CD4-positive, alpha-beta memory T cell (primary cell): ENCODE measurements around the gene TPPP. TPM values are rescaled to one million over a fixed set of nuclear protein-coding genes. Genes with fewer than 3 reads are reported as not detected.
"Not testable (repeated sequence)": the region's sequence is repeated elsewhere in the genome, so short reads cannot be mapped to it uniquely, and the experiment has no call there.

Experiments
- CTCF ChIA-PET: fragments of 350-600 bp; sonication (Branson Sonifier 250); formaldehyde crosslinking; loops from one replicate; lab custom pipeline; 2021; ENCODE audit warnings: inconsistent platforms; ENCODE audit not compliant: partially characterized antibody; lab: Charles Lee
- POLR2A ChIA-PET: fragments of 350-600 bp; sonication (Branson Sonifier 250); formaldehyde crosslinking; loops from one replicate; lab custom pipeline; 2021; ENCODE audit not compliant: partially characterized antibody; lab: Charles Lee
- DNase-seq, 5 donors: peaks; one replicate each; pipeline versions ENCODE4 v3.0.0 to v3.0.0-alpha.2; 2020 to 2022; ENCODE audit warnings: mixed read lengths in 1 of 5
- H3K27ac ChIP-seq: one replicate; pipeline ENCODE4 v1.7.0; 2013; ENCODE audit warnings: low read depth, low read length
- H3K27me3 ChIP-seq: 2 replicates; pipeline ENCODE4 v1.7.0; 2013; ENCODE audit warnings: mild to moderate bottlenecking, low read length, moderate library complexity; ENCODE audit not compliant: insufficient read depth
- H3K36me3 ChIP-seq: 2 replicates; pipeline ENCODE4 v1.7.0; 2013; ENCODE audit warnings: mild to moderate bottlenecking, low read length, moderate library complexity; ENCODE audit not compliant: insufficient read depth
- H3K4me1 ChIP-seq: 2 replicates; pipeline ENCODE4 v1.7.0; 2013; ENCODE audit warnings: mild to moderate bottlenecking, low read length, moderate library complexity; ENCODE audit not compliant: insufficient read depth
- H3K4me3 ChIP-seq, 2 donors: one replicate each; pipeline ENCODE4 v1.7.0; 2013; ENCODE audit warnings: low read length in 2 of 2, mild to moderate bottlenecking in 1 of 2
- H3K9me3 ChIP-seq, 2 donors: one replicate each; pipeline ENCODE4 v1.7.0; 2013; ENCODE audit warnings: low read length in 2 of 2, control low read depth in 1 of 2; ENCODE audit not compliant: control insufficient read depth in 1 of 2
- H3K27ac Mint-ChIP-seq, 7 donors: one replicate each; pipeline ENCODE4 v1.8.0; 2020 to 2021; ENCODE audit warnings: mixed read lengths in 7 of 7, mild to moderate bottlenecking in 6 of 7, inconsistent platforms in 3 of 7, moderate library complexity in 3 of 7
- H3K27me3 Mint-ChIP-seq, 2 donors: one replicate each; pipeline ENCODE4 v1.8.0; 2020 to 2021; ENCODE audit warnings: mixed read lengths in 2 of 2
- H3K36me3 Mint-ChIP-seq, 2 donors: one replicate each; pipeline ENCODE4 v1.8.0; 2020 to 2021; ENCODE audit warnings: mixed read lengths in 2 of 2, inconsistent platforms in 1 of 2, mild to moderate bottlenecking in 1 of 2
- H3K4me1 Mint-ChIP-seq, 4 donors: one replicate each; pipeline ENCODE4 v1.8.0; 2020 to 2021; ENCODE audit warnings: mixed read lengths in 4 of 4, mild to moderate bottlenecking in 1 of 4
- H3K4me3 Mint-ChIP-seq, 8 donors: one replicate each; pipeline ENCODE4 v1.8.0; 2020 to 2021; ENCODE audit warnings: mixed read lengths in 8 of 8, mild to moderate bottlenecking in 7 of 8, moderate library complexity in 6 of 8, inconsistent platforms in 3 of 8
- H3K9me3 Mint-ChIP-seq, 8 donors: one replicate each; pipeline ENCODE4 v1.8.0; 2020 to 2021; ENCODE audit warnings: mixed read lengths in 8 of 8, mild to moderate bottlenecking in 5 of 8, inconsistent platforms in 3 of 8, moderate library complexity in 1 of 8
- intact Hi-C: fragments of 100-400 bp; cut with micrococcal nuclease; formaldehyde crosslinking; loops from one replicate; pipeline ENCODE4 v1.15.1; 2023
- polyA plus RNA-seq, 2 donors: library from polyadenylated mRNA; unstranded; fragments of 300-500 nt; fragmentation: Illumina TruSeq; gene quantifications; one replicate each; pipeline ENCODE4 v1.2.3, GENCODE V29; 2021
- total RNA-seq, 2 experiments: library from RNA; stranded (reverse); gene quantifications; one replicate each; pipeline ENCODE4 v1.2.3, GENCODE V29; 2021

TPPP gene
- total and polyA plus RNA-seq, 4 experiments from 2014 or later, result 0.36 to 3.3 (median 1.1) TPM

- H3K4me3 Mint-ChIP-seq, H3K9me3 Mint-ChIP-seq, CTCF ChIA-PET, intact Hi-C loops, H3K4me3 ChIP-seq, H3K36me3 Mint-ChIP-seq, H3K4me1 ChIP-seq, H3K27me3 Mint-ChIP-seq, H3K4me1 Mint-ChIP-seq, DNase-seq, H3K27ac ChIP-seq, H3K36me3 ChIP-seq, H3K27me3 ChIP-seq, H3K9me3 ChIP-seq, POLR2A ChIA-PET: not testable (repeated sequence)
- peak overlapping the region in 1 of 7 donors; percentile 52 for H3K27ac Mint-ChIP-seq
Measured at GRCh38 chr5:680836-681235, 12.3 kb downstream of the TPPP start.

GRCh38 chr5:680118-680795, 12.9 kb downstream of the TPPP start:
- H3K27me3 ChIP-seq, H3K36me3 ChIP-seq, CTCF ChIA-PET, intact Hi-C loops, H3K27ac ChIP-seq, H3K27me3 Mint-ChIP-seq, H3K9me3 Mint-ChIP-seq, H3K36me3 Mint-ChIP-seq, H3K4me1 ChIP-seq, H3K4me3 Mint-ChIP-seq, H3K27ac Mint-ChIP-seq, H3K9me3 ChIP-seq, H3K4me1 Mint-ChIP-seq, H3K4me3 ChIP-seq, POLR2A ChIA-PET: not testable (repeated sequence)
- peak in 1 of 5 donors; percentile 22 for DNase-seq

GRCh38 chr5:679166-679895, 13.8 kb downstream of the TPPP start:
- H3K4me3 ChIP-seq, H3K36me3 Mint-ChIP-seq, H3K27me3 Mint-ChIP-seq, H3K9me3 ChIP-seq, CTCF ChIA-PET, H3K4me1 Mint-ChIP-seq, H3K36me3 ChIP-seq, POLR2A ChIA-PET, H3K4me3 Mint-ChIP-seq, H3K9me3 Mint-ChIP-seq, H3K27ac ChIP-seq, H3K4me1 ChIP-seq, H3K27me3 ChIP-seq: not testable (repeated sequence)
- peak overlapping the region in 1 of 7 donors; percentile 48 for H3K27ac Mint-ChIP-seq
- DNase-seq, result peak in 1 of 5 donors; percentile 20
- intact Hi-C loops, result loop anchor here (10.0 kb wide), 1 partner anchor 325 kb away; the partner anchor contains the start of gene NKD2

GRCh38 chr5:678521-678920, 14.6 kb downstream of the TPPP start:
- H3K4me1 ChIP-seq, H3K4me3 Mint-ChIP-seq, H3K27me3 Mint-ChIP-seq, H3K36me3 Mint-ChIP-seq, H3K27ac Mint-ChIP-seq, H3K9me3 ChIP-seq, H3K4me1 Mint-ChIP-seq, CTCF ChIA-PET, POLR2A ChIA-PET, H3K4me3 ChIP-seq, H3K9me3 Mint-ChIP-seq, H3K36me3 ChIP-seq, H3K27me3 ChIP-seq, H3K27ac ChIP-seq: not testable (repeated sequence)
- intact Hi-C loops, result loop anchor here (10.0 kb wide), 1 partner anchor 326 kb away; the partner anchor contains the start of gene NKD2
- DNase-seq, result peak in 1 of 5 donors; percentile 13

GRCh38 chr5:677131-678101, 15.7 kb downstream of the TPPP start:
- Mint-ChIP-seq H3K27ac (peak overlapping the region in 3 of 7 donors; percentile 16 to 65 (median 62)), H3K4me3 (no peak overlapping the region), H3K36me3 (peaks cover 0 to 3% of the 10 kb centered on the region in 2 donors), H3K27me3 (peaks cover 0 to 3% of the 10 kb centered on the region in 2 donors), H3K9me3 (peaks cover 0 to 2% (median 0%) of the 10 kb centered on the region in 8 donors), H3K4me1 (peaks cover 6 to 15% (median 8%) of the 10 kb centered on the region in 4 donors)
- DNase-seq, result peak in 1 of 5 donors; percentile 23
- Histone ChIP-seq H3K27me3 (no peaks in the 10 kb centered on the region), H3K4me3 (no peak overlapping the region), H3K36me3 (no peaks in the 10 kb centered on the region), H3K9me3 (no peaks in the 10 kb centered on the region), H3K27ac (no peak overlapping the region), H3K4me1 (peaks cover 16% of the 10 kb centered on the region)
- ChIA-PET CTCF (interaction anchor here (1.3 kb wide), 1 partner anchor 226 kb away, joined by 4 read pairs; no protein-coding TSS in a partner anchor), POLR2A (no interaction called here)
- intact Hi-C loops, result loop anchor here (10.0 kb wide), 1 partner anchor 327 kb away; the partner anchor contains the start of gene NKD2

- H3K36me3 Mint-ChIP-seq, result peaks cover 0 to 3% of the 10 kb centered on the region in 2 donors
- H3K27ac ChIP-seq, result no peak overlapping the region
- H3K4me3 Mint-ChIP-seq, result no peak overlapping the region
- no peaks in the 10 kb centered on the region for H3K27me3 ChIP-seq
- H3K9me3 Mint-ChIP-seq, result peaks cover 0 to 2% (median 0%) of the 10 kb centered on the region in 8 donors
- peaks cover 6 to 22% (median 9%) of the 10 kb centered on the region in 4 donors for H3K4me1 Mint-ChIP-seq
- intact Hi-C loops, result loop anchor here (10.0 kb wide), 1 partner anchor 328 kb away; the partner anchor contains the start of gene NKD2
- POLR2A ChIA-PET, result no interaction called here
- H3K4me1 ChIP-seq, result peaks cover 23% of the 10 kb centered on the region
- H3K27me3 Mint-ChIP-seq, result peaks cover 0 to 3% of the 10 kb centered on the region in 2 donors
- H3K27ac Mint-ChIP-seq, result no peak overlapping the region
- no peaks in the 10 kb centered on the region for H3K9me3 ChIP-seq
- CTCF ChIA-PET, result interaction anchor here (1.3 kb wide), 1 partner anchor 227 kb away, joined by 4 read pairs; no protein-coding TSS in a partner anchor
- no peak for DNase-seq
- no peak overlapping the region for H3K4me3 ChIP-seq
- H3K36me3 ChIP-seq, result no peaks in the 10 kb centered on the region
Measured at GRCh38 chr5:676699-677076, 16.5 kb downstream of the TPPP start.
